NCI-H1436 treated with DMSO at 0.1 percent for 48 hours (cell line): ENCODE measurements around the gene MEGF10.

Source experiments
- DNase-seq: peaks from one replicate; lab custom pipeline; 2025; lab: John Stamatoyannopoulos, UW

The MEGF10 gene

DNA sequence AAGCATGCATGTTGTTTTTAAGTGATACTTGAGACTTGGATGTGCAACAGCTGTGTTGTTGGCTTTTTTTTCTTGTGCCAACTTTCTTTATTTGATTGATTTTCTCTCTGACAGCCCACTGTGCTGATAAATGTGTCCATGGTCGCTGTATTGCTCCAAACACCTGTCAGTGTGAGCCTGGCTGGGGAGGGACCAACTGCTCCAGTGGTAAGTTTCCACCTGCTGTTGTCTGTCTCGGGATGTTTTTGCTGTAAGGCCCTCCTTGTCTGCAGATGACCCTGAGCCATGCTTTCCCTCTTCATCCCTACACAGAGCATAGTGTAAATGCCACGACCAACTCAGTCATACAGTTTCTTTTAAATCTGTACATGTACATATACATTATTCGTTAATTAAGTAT lies 79.2 kb downstream of the MEGF10 start:
- no peak for DNase-seq

DNA sequence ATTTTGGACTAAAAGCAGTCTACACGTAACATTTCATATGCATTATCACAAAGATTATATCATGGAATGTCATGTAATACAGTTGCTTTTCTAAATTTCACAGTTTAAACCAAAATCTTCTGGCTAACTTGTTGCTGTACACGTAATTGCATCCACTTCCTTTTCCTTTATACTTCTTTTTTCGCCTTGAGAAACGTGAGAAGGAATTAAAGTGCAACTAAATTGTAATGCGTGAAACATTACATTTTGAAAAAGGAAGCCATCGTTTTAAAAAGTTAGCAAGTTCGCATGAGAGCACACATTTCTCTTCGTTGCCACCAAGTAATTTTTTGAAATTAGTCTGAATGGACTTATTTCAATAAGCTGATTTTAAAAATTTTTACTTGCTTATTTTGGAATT lies 80.0 kb downstream of the MEGF10 start:
- no peak for DNase-seq

DNA sequence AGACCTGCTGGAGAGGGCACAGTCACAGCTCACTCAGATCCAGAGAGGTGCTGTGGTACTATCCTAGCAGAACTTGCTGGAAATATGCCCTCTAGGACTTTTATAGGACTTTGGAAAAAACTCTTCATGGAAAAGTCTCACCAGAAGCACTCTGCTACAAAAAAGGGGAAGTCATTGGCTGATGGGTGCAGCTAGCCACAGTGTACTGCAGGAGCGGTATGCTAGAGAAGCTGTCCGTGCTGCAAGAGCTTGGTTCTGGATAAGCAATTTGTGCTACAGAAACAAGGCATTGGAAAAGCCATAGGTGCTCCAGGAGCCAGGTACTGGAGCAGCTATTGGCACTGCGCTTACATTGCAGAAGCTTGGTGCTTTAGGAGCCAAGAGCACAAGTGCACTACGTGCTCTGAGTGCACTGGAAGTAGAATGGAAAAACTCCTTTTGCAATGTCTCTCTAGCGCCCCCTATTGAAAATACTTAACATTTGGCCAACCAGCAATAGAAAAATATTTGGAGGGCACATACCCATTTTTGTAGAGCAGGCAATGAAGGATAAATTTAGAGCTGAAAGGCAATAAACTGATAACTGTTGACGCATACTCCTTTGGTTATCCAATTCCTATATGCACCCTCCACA lies 83.4 kb downstream of the MEGF10 start:
- no peak for DNase-seq

DNA sequence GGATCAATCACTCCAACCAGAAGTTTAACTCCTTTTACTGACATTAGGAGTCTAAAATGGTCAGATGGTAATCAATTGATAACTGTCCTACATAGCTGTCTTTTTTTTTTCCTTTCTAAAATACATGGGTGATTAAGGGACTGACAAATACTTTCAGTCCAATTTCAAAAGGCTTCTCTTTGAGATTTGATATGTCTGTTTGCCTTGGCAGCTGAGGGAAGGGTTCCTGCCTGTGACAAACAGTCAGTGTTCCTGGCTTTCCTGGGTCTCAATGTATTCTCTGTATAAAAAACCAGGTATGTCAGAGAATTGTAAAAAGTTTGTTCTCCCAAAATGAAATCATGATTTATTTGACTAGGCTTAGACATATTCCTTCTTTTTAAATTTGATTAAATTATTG lies 84.5 kb downstream of the MEGF10 start:
- no peak for DNase-seq

DNA sequence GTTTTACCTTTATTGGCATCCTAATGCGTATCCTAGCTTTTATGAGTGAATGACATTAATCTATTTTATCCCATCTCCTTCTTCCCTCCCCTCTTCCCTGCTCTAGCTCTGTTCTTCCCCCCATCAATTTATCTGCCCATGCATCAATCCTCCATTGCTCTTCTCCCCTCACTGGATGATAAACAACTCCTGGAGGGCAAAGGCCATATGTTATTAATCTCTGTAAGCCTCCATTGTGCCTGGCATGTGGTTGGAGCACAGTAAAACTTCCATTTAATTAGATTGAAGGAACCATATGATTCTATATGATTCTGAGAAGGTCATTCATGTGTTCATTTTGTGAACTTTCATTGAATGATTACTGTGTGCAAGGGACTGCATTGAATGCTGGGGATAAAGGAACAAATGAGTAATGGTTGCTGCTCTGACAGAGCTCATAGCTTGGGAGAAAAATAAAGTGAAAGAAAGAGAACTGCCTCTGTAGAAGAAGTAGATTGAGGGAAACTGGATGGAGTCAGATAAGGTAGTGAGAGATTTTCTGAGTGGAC lies 85.0 kb downstream of the MEGF10 start:
- no peak for DNase-seq

DNA sequence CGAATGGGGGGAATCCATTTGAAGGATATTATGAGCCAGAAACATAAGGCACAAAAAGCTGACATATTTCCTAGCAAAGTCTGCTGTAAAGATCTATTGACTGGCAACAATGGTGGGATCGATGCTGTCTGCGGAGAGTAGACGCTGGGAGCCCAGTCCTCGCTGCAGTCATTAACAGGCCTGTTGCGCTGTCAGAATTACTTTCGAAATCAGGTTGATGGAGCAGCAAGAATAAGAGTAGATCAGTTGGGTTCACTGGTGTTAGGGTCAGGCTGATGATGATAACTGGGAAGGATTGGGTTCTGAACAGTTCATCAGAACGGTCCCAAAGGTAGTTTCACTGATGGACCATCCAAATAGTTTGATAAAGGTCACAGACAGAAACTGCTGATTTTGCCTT lies 87.1 kb downstream of the MEGF10 start:
- DNase-seq, result no peak

DNA sequence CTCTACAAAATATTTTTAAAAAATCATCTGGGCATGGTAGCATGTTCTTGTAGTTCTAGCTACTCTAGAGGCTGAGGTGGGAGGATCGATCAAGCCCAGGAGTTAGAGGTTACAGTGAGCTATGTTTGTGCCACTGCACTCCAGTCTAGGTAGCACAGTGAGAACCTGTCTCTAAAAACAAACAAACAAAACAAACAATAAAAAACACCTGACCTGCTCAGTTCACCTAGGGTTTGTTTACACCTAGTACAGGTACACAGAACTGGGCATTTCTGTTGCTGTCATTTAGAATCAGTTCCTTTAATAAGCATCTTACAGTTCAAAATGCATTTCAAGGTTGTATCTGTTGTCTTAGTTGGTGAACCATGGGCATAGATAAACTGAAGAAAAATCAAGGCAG lies 95.3 kb downstream of the MEGF10 start:
- no peak for DNase-seq

DNA sequence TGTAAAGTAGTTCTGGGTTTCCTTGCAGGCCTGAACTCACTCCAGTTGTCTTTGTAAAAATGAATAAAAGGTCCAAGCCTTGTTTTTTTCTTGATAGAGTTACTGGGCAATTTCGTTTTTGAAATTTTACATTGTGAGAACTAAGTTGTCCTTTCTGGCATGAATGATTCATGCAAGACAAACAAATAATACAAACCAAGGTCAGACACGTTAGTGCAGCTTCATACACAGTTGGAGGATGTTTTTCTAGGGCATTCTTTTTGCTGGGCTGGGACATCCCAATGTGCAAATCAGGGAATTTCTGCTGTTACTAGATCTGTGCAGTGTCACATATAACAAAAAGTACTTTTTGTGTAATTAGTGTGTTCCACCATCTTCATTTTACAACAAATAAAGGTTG lies 96.0 kb downstream of the MEGF10 start:
- DNase-seq, result no peak

DNA sequence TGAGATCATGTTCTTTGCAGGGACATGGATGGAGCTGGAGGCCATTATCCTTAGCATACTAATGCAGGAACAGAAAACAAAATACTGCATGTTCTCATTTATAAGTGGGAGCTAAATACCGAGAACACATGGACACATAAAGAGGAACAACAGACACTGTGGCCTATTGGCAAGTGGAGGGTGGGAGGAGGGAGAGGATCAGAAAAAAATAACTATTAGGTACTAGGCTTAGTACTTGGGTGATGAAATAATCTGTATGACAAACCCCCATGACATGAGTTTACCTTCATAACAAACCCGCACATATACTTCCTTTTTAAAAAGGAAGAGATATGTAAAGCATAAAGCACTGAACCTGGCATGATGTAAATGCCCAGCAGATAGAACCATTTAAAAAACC lies 99.0 kb downstream of the MEGF10 start:
- no peak for DNase-seq

DNA sequence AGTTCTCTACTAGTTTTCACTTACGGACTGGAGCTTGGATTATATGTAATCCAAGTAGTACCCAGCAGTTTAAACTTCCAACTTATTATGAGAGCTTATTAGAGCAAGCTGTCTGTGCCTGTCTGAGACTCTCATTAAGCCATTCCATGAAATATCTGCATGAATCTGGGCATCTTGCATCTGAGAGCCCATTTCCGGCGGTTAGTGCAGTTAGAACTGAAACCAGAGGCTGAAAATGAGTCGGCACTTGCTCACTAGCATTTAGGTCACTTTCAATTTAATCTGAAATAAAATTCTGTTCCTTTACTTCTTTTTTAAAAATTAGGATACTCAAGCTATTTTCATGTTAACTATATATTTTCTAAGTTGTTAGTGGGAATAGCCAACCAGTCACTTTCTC lies 102.2 kb downstream of the MEGF10 start:
- no peak for DNase-seq

DNA sequence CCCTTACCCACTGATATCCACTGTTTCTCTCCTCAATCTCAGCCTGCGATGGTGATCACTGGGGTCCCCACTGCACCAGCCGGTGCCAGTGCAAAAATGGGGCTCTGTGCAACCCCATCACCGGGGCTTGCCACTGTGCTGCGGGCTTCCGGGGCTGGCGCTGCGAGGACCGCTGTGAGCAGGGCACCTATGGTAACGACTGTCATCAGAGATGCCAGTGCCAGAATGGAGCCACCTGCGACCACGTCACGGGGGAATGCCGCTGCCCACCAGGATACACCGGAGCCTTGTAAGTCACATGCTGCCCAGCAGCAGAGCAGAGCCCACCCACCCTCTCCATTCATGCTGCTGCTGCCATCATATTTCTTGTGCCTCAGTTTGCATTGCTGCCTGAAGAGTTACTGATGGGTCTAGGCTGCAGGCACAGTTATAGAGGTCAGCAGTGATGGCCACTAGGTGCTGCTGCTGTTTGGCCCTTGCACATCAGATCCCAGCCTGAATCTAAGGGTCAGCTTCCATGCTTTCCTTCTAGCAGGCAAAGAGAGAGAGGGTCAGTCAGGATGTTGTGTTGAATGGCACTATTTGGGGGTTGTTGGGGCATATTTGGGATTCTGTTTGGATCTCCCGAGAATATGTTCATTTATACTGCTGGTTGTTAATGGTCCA lies 106.0 kb downstream of the MEGF10 start:
- DNase-seq, result no peak

DNA sequence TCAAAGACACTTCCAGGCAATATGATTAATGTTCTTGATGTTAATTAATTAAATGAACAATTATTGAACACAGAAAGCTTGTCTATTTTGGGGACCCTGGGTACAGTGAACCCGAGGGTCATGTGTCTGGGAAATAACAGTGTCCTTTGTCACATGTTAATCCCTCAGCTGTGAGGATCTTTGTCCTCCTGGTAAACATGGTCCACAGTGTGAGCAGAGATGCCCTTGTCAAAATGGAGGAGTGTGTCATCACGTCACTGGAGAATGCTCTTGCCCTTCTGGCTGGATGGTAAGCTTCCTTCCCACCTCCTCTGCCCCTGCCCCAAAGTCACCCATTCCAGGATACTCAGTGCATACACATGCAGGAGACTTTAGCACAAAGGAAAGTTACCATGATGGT lies 107.9 kb downstream of the MEGF10 start:
- DNase-seq, result no peak

DNA sequence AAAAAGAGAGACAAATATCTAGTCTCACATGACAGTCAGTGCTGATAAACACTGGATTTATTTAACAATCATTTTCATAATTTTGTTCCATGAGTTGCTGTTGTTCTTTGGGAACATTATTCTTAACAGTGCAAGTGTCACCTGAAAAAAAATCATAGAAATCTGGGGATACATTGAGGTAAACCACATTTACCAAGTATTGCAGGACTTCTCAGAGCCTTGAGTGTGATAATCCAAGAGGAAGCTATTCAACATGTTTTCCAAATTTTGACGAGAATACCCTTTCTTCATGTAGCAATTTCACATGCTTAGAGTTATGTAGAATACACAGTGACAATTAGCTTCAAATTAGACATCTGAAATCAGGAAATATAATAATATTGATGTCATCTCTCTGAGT lies 108.5 kb downstream of the MEGF10 start:
- DNase-seq, result no peak

DNA sequence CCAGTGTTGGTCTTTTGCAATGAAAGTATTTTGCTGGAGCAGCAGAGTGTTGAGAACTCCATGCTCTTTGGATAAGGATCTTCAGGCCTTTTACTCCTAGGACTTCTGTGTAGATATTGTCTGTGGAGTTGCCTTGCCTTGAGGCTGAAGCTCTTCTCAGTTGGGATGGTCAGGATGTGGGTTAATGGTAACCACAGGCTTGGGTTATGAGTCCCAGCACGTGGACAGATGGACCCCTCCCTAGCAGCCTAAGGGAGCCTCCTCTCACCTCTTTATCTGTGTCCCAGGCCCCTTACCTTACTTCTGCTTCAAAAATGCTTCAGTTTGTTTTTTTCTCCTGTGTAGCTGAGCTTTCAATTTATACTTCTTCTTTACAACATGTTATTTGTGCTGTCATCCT lies 109.9 kb downstream of the MEGF10 start:
- DNase-seq, result no peak

DNA sequence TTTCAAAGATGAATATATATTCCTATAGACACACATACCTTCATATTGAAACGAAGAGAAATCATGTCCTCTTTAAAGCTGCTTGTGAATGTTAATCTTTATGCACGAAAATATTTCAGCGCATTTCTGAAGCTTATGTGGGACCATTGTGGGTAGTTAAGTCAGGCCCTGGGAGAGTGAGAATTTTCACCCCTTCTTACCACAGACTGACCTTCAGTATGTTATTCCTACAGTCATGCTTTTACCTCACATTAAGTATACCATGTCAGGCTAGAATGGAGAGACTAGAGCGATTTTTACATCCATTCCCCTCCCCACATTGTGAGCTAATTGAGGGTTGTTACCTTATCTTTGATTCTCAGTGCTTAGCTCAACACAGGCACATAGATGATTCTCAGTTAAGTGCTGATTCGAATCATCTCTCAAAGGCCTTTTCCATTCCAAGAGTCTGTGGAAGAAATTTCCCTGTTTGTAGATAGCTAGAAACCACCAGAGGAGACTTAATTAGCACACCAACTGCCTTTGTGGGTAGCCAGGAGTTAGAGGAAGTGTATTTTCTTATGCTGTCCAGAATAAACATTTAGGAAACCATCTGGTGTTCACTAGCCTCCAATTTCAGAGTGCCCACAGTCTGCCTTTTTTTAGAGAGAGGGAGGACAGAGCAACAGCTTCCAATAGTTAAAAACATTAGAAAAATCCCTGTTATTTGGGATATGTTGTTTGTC lies 110.5 kb downstream of the MEGF10 start:
- no peak for DNase-seq

DNA sequence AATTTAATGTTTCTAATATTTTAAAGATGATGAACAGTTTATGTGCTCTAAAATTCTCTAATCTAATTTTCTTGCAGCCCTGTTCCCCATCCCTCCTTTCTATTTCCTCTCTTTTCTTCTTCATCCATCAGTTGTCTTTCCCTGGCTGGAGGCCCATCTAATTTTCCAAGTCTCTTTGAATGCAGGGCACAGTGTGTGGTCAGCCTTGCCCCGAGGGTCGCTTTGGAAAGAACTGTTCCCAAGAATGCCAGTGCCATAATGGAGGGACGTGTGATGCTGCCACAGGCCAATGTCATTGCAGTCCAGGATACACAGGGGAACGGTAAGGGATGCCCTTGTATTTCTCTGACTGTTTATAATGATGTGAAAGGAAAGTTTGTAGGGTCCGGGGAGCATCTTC lies 111.8 kb downstream of the MEGF10 start:
- DNase-seq, result no peak

DNA sequence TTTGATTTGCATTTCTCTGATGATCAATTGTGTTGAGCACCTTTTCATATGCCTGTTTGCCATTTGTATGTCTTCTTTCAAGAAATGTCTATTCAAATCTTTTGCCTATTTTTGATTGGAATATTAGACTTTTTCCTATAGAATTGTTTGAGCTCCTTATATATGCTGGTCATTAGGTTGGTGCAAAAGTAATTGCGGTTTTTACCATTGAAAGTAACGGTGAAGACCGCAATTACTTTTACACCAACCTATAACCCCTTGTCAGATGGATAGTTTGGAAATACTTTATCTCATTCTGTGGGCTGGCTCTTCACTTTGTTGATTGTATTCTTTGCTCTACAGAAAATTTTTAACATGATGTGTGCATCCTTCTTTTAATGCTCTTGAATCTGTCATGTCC lies 113.6 kb downstream of the MEGF10 start:
- DNase-seq, result no peak

DNA sequence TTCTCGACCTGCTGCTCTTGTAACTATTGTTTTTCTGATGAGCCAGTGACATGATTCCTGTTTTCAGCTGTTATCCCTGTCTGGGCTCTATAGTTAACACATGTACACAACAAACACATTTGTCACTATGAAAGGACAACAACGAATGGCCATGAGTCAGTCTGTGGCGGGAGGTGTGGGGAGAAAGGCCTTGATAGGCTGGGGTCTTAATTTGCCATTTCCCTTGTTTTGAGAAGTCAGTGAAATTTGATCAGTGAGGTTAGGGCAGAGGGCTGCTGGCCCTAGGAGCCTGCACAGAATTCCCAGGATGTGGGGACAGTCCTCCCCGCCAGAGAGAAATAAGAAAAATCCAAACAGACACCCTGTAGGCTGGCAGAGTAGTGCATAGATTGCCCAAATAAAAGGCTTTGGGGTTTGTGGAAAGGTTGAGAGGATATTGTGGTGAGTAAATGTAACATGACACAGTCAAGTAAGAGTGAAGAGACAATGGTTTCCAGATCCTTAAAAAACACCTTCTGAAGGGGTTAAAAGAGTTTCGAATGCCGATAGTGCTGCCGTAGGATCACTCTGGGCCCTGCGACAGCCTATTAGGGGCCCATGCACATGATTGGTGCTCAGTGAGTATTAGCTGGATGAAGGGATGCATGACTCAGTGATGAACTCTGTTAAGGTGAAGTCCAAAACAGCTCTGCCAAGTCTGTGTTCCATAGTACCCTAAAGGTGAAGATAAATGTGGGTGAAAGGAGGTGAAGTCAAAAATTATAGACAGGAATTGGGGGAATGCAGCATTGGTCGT lies 115.9 kb downstream of the MEGF10 start:
- DNase-seq, result no peak

DNA sequence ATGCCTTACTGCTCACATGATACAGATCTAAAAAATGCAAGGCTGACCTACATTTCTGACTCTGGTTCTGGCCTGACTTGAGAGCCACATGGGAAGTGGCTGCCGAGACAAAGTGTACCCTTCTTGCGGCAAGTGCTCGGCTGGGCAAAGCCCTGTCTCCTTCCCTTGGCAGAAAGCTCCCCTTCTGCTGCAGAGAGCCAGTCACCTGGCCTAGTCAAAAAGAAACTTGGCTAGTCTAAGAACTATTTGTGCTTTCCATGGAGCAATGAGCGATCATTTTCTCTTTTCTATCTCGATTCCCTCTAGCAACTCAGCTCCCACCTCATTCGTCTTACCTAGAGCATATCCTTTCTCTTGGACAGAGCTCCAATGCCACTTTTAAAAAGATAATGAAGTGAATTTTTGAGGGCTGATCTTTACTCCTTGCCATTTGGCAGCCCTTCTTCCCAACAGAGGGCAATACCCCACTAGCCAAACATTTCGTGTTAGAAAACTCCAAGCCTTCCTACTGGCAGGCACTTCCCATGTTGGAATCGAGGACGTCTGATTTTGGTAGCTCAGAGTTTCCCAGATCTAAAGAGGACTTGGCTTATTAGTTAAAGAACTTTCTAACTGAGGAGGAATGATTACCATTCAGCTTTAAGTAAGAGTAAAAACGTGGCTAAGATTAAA lies 118.8 kb downstream of the MEGF10 start:
- no peak for DNase-seq

DNA sequence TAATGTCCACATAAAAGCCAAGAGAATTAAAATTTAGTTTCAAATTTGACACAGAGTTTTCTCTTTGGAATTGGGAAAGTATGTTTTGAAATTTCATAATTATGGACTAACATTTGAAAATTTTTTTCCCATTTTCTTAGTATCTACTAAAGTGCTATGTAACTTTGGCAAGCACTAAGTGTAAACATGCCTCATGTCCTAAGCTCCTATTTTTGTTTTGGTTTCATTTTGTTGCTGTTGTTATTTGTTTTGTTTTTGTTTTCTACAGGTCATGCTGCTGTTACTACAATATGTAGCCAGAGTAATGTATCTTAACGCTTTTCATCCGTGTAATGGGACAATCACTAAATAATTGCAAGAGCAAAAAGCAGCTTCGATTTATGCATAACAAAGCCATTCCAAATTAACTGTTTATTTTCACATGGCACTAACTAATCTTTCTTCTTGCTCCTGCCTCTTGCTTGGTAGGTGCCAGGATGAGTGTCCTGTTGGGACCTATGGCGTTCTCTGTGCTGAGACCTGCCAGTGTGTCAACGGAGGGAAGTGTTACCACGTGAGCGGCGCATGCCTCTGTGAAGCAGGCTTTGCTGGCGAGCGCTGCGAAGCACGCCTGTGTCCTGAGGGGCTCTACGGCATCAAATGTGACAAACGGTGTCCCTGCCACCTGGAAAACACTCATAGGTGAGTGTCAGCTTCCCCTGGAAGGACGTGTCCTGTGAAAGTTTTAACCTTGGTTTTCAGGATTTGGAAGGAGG lies 119.5 kb downstream of the MEGF10 start:
- DNase-seq, result no peak

DNA sequence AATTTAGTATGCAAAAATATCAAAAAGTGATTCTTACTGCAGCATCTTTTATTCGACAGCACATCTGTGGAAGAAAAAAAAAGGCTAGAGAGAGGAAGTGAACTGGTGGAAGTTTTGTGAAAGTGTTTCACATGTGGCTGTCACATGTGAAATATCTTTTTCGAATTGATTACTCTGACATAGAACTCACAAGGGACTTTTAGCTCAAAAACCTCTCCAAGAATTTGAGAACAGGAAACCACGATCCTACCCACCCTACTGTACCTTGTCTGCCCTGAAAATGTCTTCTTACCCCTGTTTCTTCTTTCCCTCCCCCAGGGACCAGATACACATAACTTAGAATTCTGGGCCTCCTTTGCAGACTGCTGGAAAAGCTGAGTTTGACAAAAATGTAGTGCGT lies 120.4 kb downstream of the MEGF10 start:
- no peak for DNase-seq
